ENCODE data around the gene HAPLN2. TPM values are rescaled to one million over a fixed set of nuclear protein-coding genes. Genes with fewer than 3 reads are reported as not detected.

The HAPLN2 gene
- total RNA-seq, 1 experiment from 2014 or later: 1.2 TPM

- Mint-ChIP-seq H3K9me3 (peaks cover 11% of the 10 kb centered on the region), H3K27me3 (ENCODE audit: low read depth) (peaks cover 4% of the 10 kb centered on the region; the same call in 1 of the 2 replicates), H3K27ac (peak overlapping the region; percentile 76), H3K36me3 (peaks cover 17% of the 10 kb centered on the region), H3K4me1 (peaks cover 88% of the 10 kb centered on the region), H3K4me3 (no peak overlapping the region)
- TF ChIP-seq ELF4 (CRISPR knock-in tag; IDR thresholded peaks at IDR 0.05; ENCODE audit: low read depth) (no peak), FOXP1 (CRISPR knock-in tag; IDR thresholded peaks at IDR 0.05; ENCODE audit: borderline replicate concordance) (no peak), FOXK1 (CRISPR knock-in tag; IDR thresholded peaks at IDR 0.05) (no peak), ATF1 (CRISPR knock-in tag; IDR thresholded peaks at IDR 0.05) (no peak), ZMAT4 (CRISPR knock-in tag; IDR thresholded peaks at IDR 0.05) (no peak), TP53 (CRISPR knock-in tag; IDR thresholded peaks at IDR 0.05) (no peak), MAX (CRISPR knock-in tag; IDR thresholded peaks at IDR 0.05) (no peak), OVOL2 (CRISPR knock-in tag; IDR thresholded peaks at IDR 0.05; ENCODE audit: borderline replicate concordance) (no peak), ZNF423 (CRISPR knock-in tag; IDR thresholded peaks at IDR 0.05) (no peak), ZNF512 (CRISPR knock-in tag; IDR thresholded peaks at IDR 0.05; ENCODE audit: borderline replicate concordance) (no peak), STAT6 (CRISPR knock-in tag; conservative IDR thresholded peaks at IDR 0.05; ENCODE audit: low read depth) (no peak), KAT7 (CRISPR knock-in tag; IDR thresholded peaks at IDR 0.05; ENCODE audit: borderline replicate concordance) (no peak), ETV6 (CRISPR knock-in tag; IDR thresholded peaks at IDR 0.05) (no peak), NR2C2 (CRISPR knock-in tag; IDR thresholded peaks at IDR 0.05) (no peak), TEAD4 (CRISPR knock-in tag; IDR thresholded peaks at IDR 0.05) (no peak), HMGA2 (CRISPR knock-in tag; IDR thresholded peaks at IDR 0.05) (no peak), CBFB (CRISPR knock-in tag; IDR thresholded peaks at IDR 0.05; ENCODE audit: low read depth) (no peak)
- ATAC-seq (no peak), DNase-seq (ENCODE audit: low spot score) (no peak)
- ChIA-PET POLR2A (interaction anchor here (0.6 to 1.9 kb wide), 5 partner anchors 10 to 80 kb away, joined by 3 to 21 read pairs (median 4); partner anchors contain the start of genes CRABP2, ISG20L2, METTL25B and NES), CTCF (interaction anchor here (0.8 to 4.1 kb wide), 12 partner anchors 8 to 167 kb away, joined by 3 to 17 read pairs (median 6); partner anchors contain the start of genes CRABP2, MEF2D and NES)
These were observed 48.4 kb downstream of the HAPLN2 start for GRCh38 chr1:156667610-156667967.

- POLR2A ChIA-PET: interaction anchor here (0.6 to 1.9 kb wide), 6 partner anchors 9 to 81 kb away, joined by 3 to 21 read pairs (median 4); partner anchors contain the start of genes CRABP2, ISG20L2, METTL25B and NES
- Mint-ChIP-seq H3K4me3 (no peak overlapping the region), H3K4me1 (peaks cover 88% of the 10 kb centered on the region), H3K9me3 (peaks cover 11% of the 10 kb centered on the region), H3K27ac (peak overlapping the region; percentile 76), H3K27me3 (ENCODE audit: low read depth) (peaks cover 4% of the 10 kb centered on the region; the same call in 1 of the 2 replicates), H3K36me3 (peaks cover 21% of the 10 kb centered on the region)
- ATAC-seq (peak; percentile 10), DNase-seq (ENCODE audit: low spot score) (no peak)
- CTCF ChIA-PET: interaction anchor here (0.8 to 4.1 kb wide), 12 partner anchors 9 to 167 kb away, joined by 3 to 17 read pairs (median 6); partner anchors contain the start of genes CRABP2, MEF2D and NES
- peak; percentile 29; the same call in 1 of the 2 replicates for TF ChIP-seq USF2 (CRISPR knock-in tag; IDR thresholded peaks at IDR 0.05)
- no peak for TF ChIP-seq MXD4 (CRISPR knock-in tag; IDR thresholded peaks at IDR 0.05; ENCODE audit: borderline replicate concordance)
- TF ChIP-seq EMX1 (CRISPR knock-in tag; IDR thresholded peaks at IDR 0.05): peak; percentile 86
- no peak for TF ChIP-seq IRF2 (CRISPR knock-in tag; IDR thresholded peaks at IDR 0.05; ENCODE audit: borderline replicate concordance, low read depth)
- TF ChIP-seq ZNF416 (CRISPR knock-in tag; IDR thresholded peaks at IDR 0.05): peak; percentile 81
- 0 out of 2 replicates have a peak, but pooled peaks have one; percentile 36 for TF ChIP-seq PRRX2 (CRISPR knock-in tag; IDR thresholded peaks at IDR 0.05)
- 0 out of 2 replicates have a peak, but pooled peaks have one; percentile 54 for TF ChIP-seq NFATC4 (CRISPR knock-in tag; IDR thresholded peaks at IDR 0.05)
- peak; percentile 52; the same call in 1 of the 2 replicates for TF ChIP-seq ZNF671 (CRISPR knock-in tag; IDR thresholded peaks at IDR 0.05)
- TF ChIP-seq ZNF532 (CRISPR knock-in tag; IDR thresholded peaks at IDR 0.05; ENCODE audit: borderline replicate concordance): peak; percentile 41; the same call in 1 of the 2 replicates
These were observed 48.9 kb downstream of the HAPLN2 start for GRCh38 chr1:156667968-156668709.
